Activated CD4-positive, alpha-beta memory T cell treated with anti-CD3 and anti-CD28 coated beads, Interleukin-2, amount 10 ng/mL, durations not matched to agents 7 days and 5 days (primary cell): ENCODE measurements around the gene MRPL34. TPM values are rescaled to one million over a fixed set of nuclear protein-coding genes. Genes with fewer than 3 reads are reported as not detected.

Experiments
- CTCF ChIA-PET: fragments of 350-600 bp; sonication (Branson Sonifier 250); formaldehyde crosslinking; loops from one replicate; lab custom pipeline; 2021; ENCODE audit warnings: antibody characterized with exemption, inconsistent platforms; lab: Charles Lee
- POLR2A ChIA-PET: fragments of 350-600 bp; sonication (Branson Sonifier 250); formaldehyde crosslinking; loops from one replicate; lab custom pipeline; 2021; ENCODE audit warnings: antibody characterized with exemption; lab: Charles Lee
- DNase-seq: peaks from one replicate; pipeline ENCODE4 v3.0.0-alpha.2; 2020
- H3K27ac Mint-ChIP-seq: one replicate; pipeline ENCODE4 v1.8.0; 2021; ENCODE audit warnings: mild to moderate bottlenecking, mixed read lengths
- H3K27me3 Mint-ChIP-seq: one replicate; pipeline ENCODE4 v1.8.0; 2021; ENCODE audit warnings: mixed read lengths
- H3K36me3 Mint-ChIP-seq: one replicate; pipeline ENCODE4 v1.8.0; 2021; ENCODE audit warnings: low read depth, mixed read lengths
- H3K4me1 Mint-ChIP-seq: one replicate; pipeline ENCODE4 v1.8.0; 2021; ENCODE audit warnings: mixed read lengths
- H3K4me3 Mint-ChIP-seq: one replicate; pipeline ENCODE4 v1.8.0; 2021; ENCODE audit warnings: mild to moderate bottlenecking, mixed read lengths
- H3K9me3 Mint-ChIP-seq: one replicate; pipeline ENCODE4 v1.8.0; 2021; ENCODE audit warnings: mixed read lengths
- total RNA-seq, 2 experiments: library from RNA; stranded (reverse); gene quantifications; one replicate each; pipeline ENCODE4 v1.2.3, GENCODE V29; 2021

The MRPL34 gene
- total RNA-seq, 2 experiments from 2014 or later, result 82.8 to 98.3 TPM

DNA sequence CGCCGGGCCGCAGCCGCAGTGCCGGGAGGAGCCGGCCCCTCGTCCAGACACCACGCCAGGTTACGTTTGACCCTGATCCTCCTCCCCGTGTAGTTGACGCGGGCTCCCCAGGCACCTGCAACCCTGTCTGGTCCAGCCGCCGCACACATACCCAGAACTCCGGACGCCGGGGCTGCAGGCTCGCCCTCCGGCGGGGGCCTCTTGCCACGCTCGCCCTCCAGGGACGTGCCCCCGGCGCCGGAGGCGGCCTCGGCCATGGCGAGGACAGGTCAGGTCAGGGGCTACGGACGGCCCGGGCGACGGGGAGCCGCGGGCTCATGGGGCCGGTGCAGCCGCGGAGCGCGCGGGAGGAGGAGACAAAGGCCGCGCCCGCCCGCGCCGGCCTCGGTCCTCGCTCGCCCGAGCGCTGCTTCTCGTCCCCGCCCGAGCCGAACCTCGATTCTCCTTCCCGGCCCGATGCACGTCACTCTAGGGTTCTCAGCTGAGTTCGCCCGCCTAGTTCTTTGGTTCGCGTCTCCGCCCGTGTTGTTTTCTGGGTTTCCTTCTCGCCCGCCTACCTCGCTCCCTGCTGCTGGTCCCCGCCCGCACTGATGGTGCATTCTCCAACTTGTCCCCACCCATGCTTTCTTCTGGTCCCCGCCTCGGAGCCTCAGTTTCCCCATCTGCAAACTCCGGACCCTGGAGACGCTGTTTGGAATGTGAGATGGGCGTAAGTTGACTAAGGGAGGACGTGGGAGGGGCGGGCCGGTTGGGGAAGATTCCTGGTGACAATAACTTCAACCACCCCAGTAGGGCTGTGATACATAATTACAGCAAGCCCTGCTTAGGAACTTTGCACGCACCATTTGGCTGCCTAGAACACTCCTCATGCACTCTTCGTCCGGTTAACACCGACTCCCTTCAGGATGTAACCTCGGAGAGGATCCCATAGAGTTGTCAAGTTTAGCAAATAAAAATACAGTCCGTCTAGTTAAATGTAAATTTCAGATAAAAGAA lies 29.0 kb downstream of the MRPL34 start, which contains the start of gene ANO8:
Gene ANO8, minus strand, starts transcription at position 442 of the 996 bp plus-strand sequence. Its CDS starts 185 bp downstream, at position 257.
- Mint-ChIP-seq H3K27me3 (peaks cover 10% of the 10 kb centered on the region), H3K27ac (peak within 1 kb of the TSS; percentile 95), H3K4me1 (peaks cover 63% of the 10 kb centered on the region), H3K9me3 (no peaks in the 10 kb centered on the region), H3K4me3 (peak within 1 kb of the TSS; percentile 83), H3K36me3 (peaks cover 23% of the 10 kb centered on the region)
- DNase-seq, result peak; percentile 97
- CTCF ChIA-PET, result interaction anchor here (1.5 to 4.8 kb wide), 5 partner anchors 26 to 51 kb away, joined by 6 to 32 read pairs (median 9); partner anchors contain the start of genes ABHD8, DDA1 and MRPL34
- POLR2A ChIA-PET, result interaction anchor here (0.9 to 6.0 kb wide), 8 partner anchors 12 to 72 kb away, joined by 3 to 50 read pairs (median 9); partner anchors contain the start of genes ABHD8, BST2, DDA1 and MRPL34

DNA sequence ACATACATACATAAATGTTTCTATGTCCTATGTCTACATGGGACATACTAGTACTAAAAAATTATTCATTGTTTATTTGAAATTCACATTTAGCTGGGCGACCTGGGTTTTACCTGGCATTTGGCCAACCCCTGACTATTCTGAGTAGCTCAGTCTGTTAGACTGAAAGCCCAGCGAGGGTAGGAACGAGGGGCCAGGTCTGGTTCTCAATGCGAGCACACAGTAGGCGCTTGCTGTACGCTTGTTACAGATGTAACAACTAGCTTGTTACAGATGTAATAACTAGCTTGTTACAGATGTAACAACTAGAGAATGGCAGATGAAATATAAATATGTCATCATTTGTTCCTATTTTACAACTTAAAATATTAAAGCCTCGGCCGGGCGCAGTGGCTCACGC lies 29.9 kb downstream of the MRPL34 start:
- H3K27ac Mint-ChIP-seq, result no peak overlapping the region

DNA sequence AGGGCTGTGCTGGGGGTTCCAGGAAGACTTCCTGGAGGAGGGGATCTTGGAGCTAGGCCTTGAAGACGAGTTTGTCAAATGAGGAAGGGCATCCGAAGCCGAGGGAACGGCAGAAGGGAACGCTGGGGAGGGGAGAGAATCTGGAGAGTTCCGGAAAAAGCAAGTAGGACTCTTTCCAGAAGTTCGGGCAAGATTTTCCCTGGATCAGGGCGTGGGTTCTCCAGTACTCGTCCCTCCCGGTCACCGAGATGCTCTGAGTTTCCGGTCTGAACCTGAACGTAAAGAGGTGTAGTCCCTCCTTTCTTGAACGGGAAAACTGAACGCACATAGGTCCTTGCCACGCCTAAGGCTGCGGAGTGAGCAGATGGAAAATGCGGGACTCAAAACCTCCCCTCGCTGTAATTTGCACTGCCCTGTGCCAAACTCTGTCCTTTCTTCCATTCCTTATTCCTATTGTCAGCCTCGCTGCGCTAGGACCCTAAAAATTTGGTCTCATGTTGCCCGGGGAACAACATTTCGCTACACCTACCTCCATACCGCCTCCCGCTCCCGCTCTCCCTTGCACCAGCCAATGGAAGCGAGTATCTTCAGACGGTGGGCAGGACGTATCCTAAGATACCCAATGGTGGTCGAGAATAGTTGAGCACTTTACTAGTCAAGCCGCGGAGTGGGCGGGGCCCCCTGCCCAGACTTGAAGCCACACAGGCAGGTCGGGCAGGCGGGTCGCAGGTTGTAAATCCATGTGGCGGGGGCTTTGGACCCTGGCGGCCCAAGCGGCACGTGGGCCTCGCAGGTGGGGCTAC lies 31.4 kb downstream of the MRPL34 start, which contains the start of gene GTPBP3:
Gene GTPBP3, plus strand, starts transcription at position 682 of the 803 bp plus-strand sequence. Its CDS starts 59 bp downstream, at position 741.
- peaks cover 55% of the 10 kb centered on the region for H3K4me1 Mint-ChIP-seq
- POLR2A ChIA-PET, result interaction anchor here (0.6 to 5.5 kb wide), 6 partner anchors 24 to 55 kb away, joined by 3 to 50 read pairs (median 4); partner anchors contain the start of genes ABHD8, DDA1 and MRPL34
- H3K36me3 Mint-ChIP-seq, result peaks cover 15% of the 10 kb centered on the region
- H3K27ac Mint-ChIP-seq, result peak within 1 kb of the TSS; percentile 89
- H3K9me3 Mint-ChIP-seq, result no peaks in the 10 kb centered on the region
- peak; percentile 98 for DNase-seq
- no peaks in the 10 kb centered on the region for H3K27me3 Mint-ChIP-seq
- CTCF ChIA-PET, result no interaction called here
- H3K4me3 Mint-ChIP-seq, result peak within 1 kb of the TSS; percentile 81

More for the DNA sequence above, 29.9 kb downstream of the MRPL34 start:
- no peak for DNase-seq
- Mint-ChIP-seq H3K36me3 (peaks cover 18% of the 10 kb centered on the region), H3K9me3 (no peaks in the 10 kb centered on the region), H3K27me3 (peaks cover 2% of the 10 kb centered on the region), H3K4me3 (peak overlapping the region; percentile 46), H3K4me1 (peaks cover 58% of the 10 kb centered on the region)
- ChIA-PET POLR2A (interaction anchor here (0.8 to 5.5 kb wide), 5 partner anchors 18 to 71 kb away, joined by 3 to 50 read pairs (median 7); partner anchors contain the start of genes ABHD8, BST2, DDA1 and MRPL34), CTCF (interaction anchor here (0.7 to 4.8 kb wide), 4 partner anchors 26 to 485 kb away, joined by 4 to 32 read pairs (median 8); partner anchors contain the start of genes ABHD8, DDA1 and MRPL34)

DNA sequence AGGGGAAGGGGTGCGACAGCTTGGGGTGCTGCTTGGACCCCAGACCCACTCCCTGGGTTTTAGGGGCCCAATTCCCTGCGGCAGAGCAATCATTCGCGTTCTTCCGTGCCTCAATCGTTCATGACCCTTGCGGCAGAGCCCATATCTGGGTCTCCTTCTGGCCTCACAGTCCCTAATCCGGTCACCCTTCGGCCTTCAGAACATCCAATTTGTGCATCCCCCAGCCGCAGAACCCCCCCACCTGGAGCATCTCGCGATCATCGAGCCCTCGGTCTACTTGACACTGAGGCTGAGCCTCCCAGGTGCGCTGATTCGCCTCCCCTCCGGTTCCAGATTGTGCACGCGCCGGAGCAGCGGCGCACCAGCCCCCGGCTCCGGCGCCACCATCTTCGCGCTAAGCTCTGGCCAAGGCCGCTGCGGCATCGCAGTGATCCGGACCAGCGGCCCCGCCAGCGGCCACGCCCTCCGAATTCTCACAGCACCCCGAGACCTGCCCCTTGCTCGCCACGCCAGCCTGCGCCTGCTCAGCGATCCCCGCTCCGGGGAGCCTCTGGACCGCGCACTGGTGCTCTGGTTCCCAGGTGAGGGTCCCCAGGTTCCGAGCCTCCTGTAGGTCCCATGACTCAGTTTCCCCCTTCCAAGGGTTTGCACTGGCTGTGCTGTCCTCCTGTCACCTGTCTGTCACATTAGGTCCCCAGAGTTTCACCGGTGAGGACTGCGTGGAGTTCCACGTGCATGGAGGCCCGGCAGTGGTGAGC lies 32.2 kb downstream of the MRPL34 start:
- ChIA-PET CTCF (no interaction called here), POLR2A (interaction anchor here (0.7 to 2.2 kb wide), 4 partner anchors 29 to 54 kb away, joined by 3 to 8 read pairs (median 4); partner anchors contain the start of gene DDA1)
- Mint-ChIP-seq H3K4me1 (peaks cover 50% of the 10 kb centered on the region), H3K4me3 (peak overlapping the region; percentile 81), H3K36me3 (peaks cover 8% of the 10 kb centered on the region), H3K27me3 (no peaks in the 10 kb centered on the region), H3K27ac (peak overlapping the region; percentile 89), H3K9me3 (no peaks in the 10 kb centered on the region)
- peak; percentile 52 for DNase-seq

- Mint-ChIP-seq H3K27ac (peak overlapping the region; percentile 89), H3K4me1 (peaks cover 46% of the 10 kb centered on the region), H3K4me3 (peak overlapping the region; percentile 81), H3K27me3 (no peaks in the 10 kb centered on the region), H3K9me3 (no peaks in the 10 kb centered on the region), H3K36me3 (peaks cover 3% of the 10 kb centered on the region)
- CTCF ChIA-PET, result no interaction called here
- DNase-seq, result no peak
- POLR2A ChIA-PET, result interaction anchor here (0.7 to 1.6 kb wide), 4 partner anchors 29 to 53 kb away, joined by 3 to 5 read pairs (median 4); partner anchors contain the start of gene DDA1
Measured at GRCh38 chr19:17338433-17339078, 32.9 kb downstream of the MRPL34 start.

DNA sequence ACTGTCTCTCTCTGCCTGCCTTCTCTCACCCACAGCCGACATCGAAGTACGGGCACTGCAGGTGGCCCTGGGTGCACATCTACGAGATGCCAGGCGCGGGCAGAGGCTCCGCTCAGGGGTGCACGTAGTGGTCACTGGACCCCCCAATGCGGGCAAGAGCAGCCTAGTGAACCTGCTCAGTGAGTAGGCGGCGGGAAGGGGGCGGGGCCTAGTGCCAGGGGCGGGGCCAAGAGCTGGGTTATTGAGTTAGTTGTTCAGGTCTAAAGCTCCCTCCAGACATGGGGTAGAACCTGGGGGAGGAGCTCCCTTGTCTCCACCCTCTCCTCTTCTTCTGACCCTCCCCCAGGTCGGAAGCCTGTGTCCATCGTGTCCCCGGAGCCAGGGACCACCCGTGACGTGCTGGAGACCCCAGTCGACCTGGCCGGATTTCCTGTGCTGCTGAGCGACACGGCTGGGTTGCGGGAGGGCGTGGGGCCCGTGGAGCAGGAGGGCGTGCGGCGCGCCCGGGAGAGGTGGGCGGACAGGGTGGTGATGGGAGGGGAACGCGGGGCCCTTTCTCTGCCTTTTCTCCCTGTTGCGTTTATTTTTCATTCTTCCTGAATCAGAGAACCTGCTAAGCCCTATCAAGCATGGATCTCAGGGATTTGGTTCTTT lies 33.5 kb downstream of the MRPL34 start:
- Mint-ChIP-seq H3K36me3 (no peaks in the 10 kb centered on the region), H3K9me3 (no peaks in the 10 kb centered on the region), H3K4me1 (peaks cover 41% of the 10 kb centered on the region), H3K27me3 (no peaks in the 10 kb centered on the region), H3K4me3 (peak overlapping the region; percentile 81), H3K27ac (no peak overlapping the region)
- ChIA-PET POLR2A (interaction anchor here (1.5 to 1.6 kb wide), 2 partner anchors 50 to 53 kb away, joined by 3 to 4 read pairs; no protein-coding TSS in a partner anchor), CTCF (no interaction called here)
- DNase-seq, result peak; percentile 62

GRCh38 chr19:17340302-17340870 lies 34.7 kb downstream of the MRPL34 start:
- Mint-ChIP-seq H3K4me1 (peaks cover 33% of the 10 kb centered on the region), H3K36me3 (no peaks in the 10 kb centered on the region), H3K27me3 (no peaks in the 10 kb centered on the region), H3K9me3 (no peaks in the 10 kb centered on the region), H3K27ac (no peak overlapping the region), H3K4me3 (no peak overlapping the region)
- ChIA-PET POLR2A (interaction anchor here (1.5 kb wide), 1 partner anchor 48 kb away, joined by 3 read pairs; no protein-coding TSS in a partner anchor), CTCF (no interaction called here)
- DNase-seq, result no peak

DNA sequence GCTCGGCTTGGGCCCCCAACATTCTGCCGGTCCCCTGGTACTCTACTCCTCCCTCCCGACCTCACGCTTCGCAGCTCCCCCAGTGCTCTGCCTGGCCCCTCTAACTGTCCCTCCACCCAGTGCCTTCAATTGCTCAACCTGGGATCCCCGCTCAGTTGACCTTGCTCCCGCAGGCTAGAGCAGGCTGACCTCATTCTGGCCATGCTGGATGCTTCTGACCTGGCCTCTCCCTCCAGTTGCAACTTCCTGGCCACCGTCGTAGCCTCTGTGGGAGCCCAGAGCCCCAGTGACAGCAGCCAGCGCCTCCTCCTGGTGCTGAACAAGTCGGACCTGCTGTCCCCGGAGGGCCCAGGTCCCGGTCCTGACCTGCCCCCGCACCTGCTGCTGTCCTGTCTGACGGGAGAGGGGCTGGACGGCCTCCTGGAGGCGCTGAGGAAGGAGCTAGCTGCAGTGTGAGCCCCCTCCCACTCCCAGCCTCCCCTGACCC lies 35.2 kb downstream of the MRPL34 start:
- Mint-ChIP-seq H3K27me3 (no peaks in the 10 kb centered on the region), H3K4me3 (no peak overlapping the region), H3K27ac (no peak overlapping the region), H3K9me3 (no peaks in the 10 kb centered on the region), H3K4me1 (peaks cover 30% of the 10 kb centered on the region), H3K36me3 (no peaks in the 10 kb centered on the region)
- CTCF ChIA-PET, result no interaction called here
- no peak for DNase-seq
- POLR2A ChIA-PET, result no interaction called here

DNA sequence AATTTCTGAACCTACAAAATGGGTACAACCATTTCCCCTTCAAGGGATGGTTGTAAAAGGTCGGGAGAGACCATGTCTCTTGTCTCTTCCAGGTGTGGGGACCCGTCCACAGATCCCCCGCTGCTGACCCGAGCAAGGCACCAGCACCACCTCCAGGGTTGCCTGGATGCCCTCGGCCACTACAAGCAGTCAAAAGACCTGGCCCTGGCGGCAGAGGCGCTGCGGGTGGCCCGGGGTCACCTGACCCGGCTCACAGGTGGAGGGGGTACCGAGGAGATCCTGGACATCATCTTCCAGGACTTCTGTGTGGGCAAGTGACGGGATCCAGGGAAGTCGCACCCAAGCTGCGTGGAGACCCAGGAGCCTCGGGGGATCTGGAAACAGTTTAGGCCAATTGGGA lies 35.7 kb downstream of the MRPL34 start:
- Mint-ChIP-seq H3K4me1 (peaks cover 33% of the 10 kb centered on the region), H3K4me3 (no peak overlapping the region), H3K36me3 (no peaks in the 10 kb centered on the region), H3K9me3 (no peaks in the 10 kb centered on the region), H3K27ac (no peak overlapping the region), H3K27me3 (no peaks in the 10 kb centered on the region)
- ChIA-PET CTCF (no interaction called here), POLR2A (no interaction called here)
- DNase-seq, result no peak

DNA sequence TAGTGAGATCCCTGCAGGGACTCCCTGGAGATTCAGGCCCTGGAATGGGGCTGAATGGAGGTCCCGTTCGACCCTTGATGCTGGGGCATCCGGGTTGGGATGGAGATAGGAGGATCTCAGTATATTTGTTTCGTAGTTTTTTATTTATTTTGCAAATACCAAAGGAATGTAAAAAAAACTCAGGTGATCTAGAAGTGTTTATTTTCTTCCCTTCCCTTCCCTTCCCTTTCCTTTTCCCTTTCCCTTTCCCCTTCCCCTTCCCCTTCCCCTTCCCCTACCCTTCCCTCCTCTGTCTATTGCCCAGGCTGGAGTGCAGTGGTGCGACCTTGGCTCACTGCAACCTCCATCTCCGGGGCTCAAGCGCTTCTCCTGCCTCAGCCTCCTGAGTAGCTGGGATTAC lies 36.2 kb downstream of the MRPL34 start:
- Mint-ChIP-seq H3K27me3 (no peaks in the 10 kb centered on the region), H3K4me3 (no peak overlapping the region), H3K27ac (no peak overlapping the region), H3K4me1 (peaks cover 29% of the 10 kb centered on the region), H3K36me3 (no peaks in the 10 kb centered on the region), H3K9me3 (no peaks in the 10 kb centered on the region)
- ChIA-PET POLR2A (interaction anchor here (0.7 kb wide), 1 partner anchor 98 kb away, joined by 3 read pairs; no protein-coding TSS in a partner anchor), CTCF (interaction anchor here (2.0 kb wide), 1 partner anchor 44 kb away, joined by 9 read pairs; no protein-coding TSS in a partner anchor)
- no peak for DNase-seq
